DMS79 treated with DMSO at 0.1 percent for 48 hours (cell line): Measurements from ENCODE around the gene SIPA1L2.
"Not testable (repeated sequence)": the region's sequence is repeated elsewhere in the genome, so short reads cannot be mapped to it uniquely, and the experiment has no call there.

Source experiments
- DNase-seq: peaks from one replicate; lab custom pipeline; 2025; lab: John Stamatoyannopoulos, UW

SIPA1L2 gene

GRCh38 chr1:232613752-232614381 is 16.1 kb downstream of the SIPA1L2 start:
- peak; percentile 40 for DNase-seq

GRCh38 chr1:232612836-232613235 is 17.1 kb downstream of the SIPA1L2 start:
- not testable (repeated sequence) for DNase-seq

DNA sequence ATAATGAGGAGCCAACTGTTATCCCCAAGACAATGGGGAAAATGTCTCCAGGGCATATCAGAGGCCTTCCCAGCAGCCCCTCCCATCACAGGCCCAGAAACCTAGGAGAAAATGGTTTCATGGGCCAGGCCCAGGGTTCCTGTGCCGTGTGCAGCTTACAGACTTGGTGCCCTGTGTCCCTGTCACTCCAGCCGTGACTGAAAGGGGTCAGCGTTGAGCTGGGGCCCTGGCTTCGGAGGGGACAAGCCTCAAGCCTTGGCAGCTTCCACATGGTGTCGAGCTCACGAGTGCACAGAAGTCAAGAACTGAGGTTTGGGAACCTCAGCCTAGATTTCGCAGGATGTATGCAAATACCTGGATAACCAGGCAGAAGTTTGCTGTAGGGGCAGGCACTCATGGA is 18.1 kb downstream of the SIPA1L2 start:
- no peak for DNase-seq

DNA sequence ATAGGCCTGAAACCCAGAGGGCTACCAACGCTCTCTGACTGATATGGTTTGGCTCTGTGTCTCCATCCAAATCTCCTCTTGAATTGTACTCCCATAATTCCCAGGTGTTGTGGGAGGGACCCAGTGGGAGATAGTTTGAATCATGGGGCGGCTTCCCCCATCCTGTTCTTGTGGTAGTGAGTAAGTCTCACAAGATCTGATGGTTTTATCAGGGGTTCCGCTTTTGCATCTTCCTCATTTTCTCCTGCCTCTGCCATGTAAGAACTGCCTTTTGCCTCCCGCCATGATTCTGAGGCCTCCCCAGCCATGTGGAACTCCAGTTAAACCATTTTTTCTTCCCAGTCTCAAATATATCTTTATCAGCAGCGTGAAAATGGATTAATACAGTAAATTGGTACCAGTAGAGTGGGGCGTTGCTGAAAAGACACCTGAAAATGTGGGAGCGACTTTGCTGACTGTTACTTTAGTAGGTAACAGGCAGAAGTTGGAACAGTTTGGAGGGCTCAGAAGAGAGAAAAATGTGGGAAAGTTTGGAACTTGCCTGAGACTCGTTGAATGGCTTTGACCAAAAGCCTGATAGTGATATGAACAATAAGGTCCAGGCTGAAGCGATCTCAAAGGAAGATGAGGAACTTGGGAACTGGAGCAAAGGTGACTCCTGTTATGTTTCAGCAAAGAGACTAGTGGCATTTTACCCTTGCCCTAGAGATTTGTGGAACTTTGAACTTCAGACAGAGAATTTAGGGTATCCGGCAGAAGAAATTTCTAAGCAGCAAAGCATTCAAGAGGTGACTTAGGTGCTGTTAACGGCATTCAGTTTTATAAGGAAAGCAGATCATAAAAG is 18.8 kb downstream of the SIPA1L2 start:
- DNase-seq = not testable (repeated sequence)

- no peak for DNase-seq
Measured at GRCh38 chr1:232610192-232610901, 19.6 kb downstream of the SIPA1L2 start.

DNA sequence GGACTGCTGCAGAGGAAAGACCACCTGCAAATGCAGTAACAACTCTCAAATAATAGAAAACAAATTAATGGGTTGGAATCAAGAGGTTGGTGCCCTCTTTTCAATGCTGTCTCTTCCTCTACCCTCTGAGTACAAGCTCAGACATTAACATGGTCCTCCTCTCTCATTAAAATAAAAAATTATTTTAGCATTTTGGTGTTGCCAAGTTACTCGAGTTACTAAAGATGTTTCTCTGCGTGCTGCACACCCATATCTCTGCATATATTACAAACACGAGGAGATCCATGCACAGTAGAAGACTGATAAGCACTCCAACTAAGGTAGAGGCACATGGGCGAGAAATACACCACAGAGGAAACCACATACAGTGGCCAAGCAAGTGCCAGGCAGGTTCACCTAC is 21.5 kb downstream of the SIPA1L2 start:
- no peak for DNase-seq

GRCh38 chr1:232602622-232603021 is 27.3 kb downstream of the SIPA1L2 start:
- no peak for DNase-seq

DNA sequence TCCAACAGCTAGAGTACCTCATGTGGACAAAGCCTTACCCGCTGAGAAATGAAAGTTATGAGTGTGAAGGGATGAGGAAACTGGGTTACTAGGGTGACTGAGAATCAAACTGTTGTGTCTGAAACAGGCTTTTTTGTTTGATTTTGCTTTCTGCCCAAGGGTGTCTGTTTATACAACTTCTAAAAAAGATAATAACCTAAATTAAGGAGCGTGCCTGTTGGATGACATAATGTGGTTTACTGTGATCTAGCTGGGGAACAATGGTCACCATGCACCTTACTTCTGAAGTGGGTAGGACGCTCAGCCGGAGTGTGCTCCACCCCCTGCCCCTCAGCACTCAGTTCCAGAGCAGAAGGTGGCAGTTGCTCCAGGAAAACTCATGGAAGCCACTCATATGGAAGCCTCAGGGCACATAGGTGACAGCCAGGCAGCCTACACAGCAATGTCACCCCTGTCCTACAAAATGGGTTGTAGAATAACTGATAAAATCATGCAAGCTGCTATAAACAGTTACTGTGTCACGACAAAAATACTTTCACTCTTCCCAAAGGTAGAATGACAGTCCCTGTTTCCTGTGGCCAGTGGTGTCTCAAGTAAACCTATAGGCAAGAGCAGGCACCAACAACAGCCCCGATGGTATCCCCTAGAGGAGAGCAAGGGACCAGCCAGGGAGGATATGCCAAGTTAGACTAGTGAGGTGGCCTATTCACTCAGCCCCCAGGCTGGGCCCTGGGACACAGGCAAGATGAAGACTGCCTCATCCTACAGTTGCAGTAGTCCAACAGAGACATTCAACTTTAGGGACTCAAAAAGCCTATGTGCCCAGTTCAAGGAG is 29.3 kb downstream of the SIPA1L2 start:
- DNase-seq = no peak

- peak; percentile 16 for DNase-seq
Measured at GRCh38 chr1:232599178-232600041, 30.5 kb downstream of the SIPA1L2 start.

DNA sequence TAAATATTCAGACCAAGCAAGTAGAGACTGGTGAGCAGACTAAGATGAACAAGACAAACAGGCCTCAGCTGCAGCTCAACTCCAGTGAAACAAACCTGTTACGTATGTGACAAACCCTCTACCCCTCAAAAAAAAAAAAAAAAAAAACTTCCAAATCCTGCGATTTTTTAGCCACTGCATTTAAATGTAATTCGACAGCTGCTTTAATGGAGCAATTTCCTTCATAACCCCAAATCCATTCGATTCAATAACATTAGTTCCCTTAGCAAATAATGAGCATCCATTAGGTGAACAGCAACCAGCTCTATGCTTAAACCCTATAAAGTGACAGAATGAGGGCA is 31.1 kb downstream of the SIPA1L2 start:
- no peak for DNase-seq

DNA sequence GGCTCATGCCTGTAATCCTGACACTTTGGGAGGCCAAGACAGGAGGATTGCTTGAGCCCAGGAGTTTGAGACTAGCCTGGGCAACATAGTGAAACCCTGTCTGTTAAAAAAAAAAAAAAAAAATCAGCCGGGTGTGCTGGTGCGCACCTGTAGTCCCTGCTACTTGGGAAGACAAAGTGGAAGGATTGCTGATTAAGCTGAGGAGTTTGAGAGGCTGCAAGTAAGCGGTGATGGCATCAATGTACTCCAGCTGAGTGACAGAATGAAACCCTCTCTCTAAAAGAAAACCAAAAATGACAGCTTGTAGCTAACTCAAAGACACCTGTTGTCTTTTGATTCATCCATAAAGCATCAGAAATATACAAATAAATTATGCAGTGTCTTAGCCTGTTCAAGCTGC is 31.8 kb downstream of the SIPA1L2 start:
- DNase-seq = no peak

DNA sequence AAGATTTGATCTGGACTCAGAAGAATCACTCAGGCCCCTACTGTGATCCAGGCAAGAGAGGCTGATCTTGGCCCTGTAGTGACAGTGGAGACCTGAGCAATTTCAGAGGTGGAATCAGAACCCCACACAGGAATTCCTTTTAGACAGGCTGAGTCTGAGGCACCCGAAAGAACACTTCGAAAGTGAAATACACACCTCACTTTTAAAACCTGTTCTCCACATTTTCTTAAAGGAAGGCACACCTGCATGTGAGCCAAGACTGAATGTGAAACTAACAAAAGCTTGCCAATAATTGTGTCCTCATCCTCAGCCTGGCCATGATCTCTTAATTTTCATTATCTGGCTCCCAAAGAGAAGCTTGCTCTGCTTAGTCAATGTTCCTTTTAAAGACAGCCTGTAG is 32.2 kb downstream of the SIPA1L2 start:
- DNase-seq = no peak

DNA sequence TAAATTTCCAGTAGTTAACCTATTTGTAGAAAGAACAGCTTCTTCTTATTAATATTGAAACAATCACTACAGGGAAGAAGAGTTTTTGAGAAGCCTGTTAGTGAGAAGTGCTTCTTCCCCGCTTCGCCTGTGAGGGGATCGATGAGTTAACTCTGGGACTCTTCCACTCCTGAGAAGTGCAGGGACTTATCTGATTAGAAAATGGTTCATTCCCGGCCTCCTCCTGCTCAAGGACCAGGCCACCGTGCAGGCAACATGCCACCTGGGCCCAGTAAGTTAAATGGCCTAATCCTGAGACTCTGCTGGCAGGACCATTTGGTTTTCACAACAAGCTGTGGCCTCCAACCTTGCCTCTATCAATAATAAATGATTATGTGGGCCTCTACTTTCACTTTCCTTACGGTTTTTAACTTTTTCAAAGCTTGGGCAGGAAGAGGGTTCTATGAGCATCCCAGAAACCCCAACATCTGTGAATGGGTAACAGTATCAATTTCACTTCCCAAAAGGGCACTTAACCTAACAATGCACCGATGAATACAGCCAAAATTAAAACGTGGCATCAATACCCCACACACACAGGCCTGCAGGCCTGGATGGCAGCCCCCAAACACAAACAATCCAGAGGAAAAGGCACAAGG is 33.1 kb downstream of the SIPA1L2 start:
- no peak for DNase-seq

GRCh38 chr1:232594768-232595698 is 34.9 kb downstream of the SIPA1L2 start:
- DNase-seq = no peak

GRCh38 chr1:232593717-232594502 is 36.0 kb downstream of the SIPA1L2 start:
- DNase-seq = no peak

DNA sequence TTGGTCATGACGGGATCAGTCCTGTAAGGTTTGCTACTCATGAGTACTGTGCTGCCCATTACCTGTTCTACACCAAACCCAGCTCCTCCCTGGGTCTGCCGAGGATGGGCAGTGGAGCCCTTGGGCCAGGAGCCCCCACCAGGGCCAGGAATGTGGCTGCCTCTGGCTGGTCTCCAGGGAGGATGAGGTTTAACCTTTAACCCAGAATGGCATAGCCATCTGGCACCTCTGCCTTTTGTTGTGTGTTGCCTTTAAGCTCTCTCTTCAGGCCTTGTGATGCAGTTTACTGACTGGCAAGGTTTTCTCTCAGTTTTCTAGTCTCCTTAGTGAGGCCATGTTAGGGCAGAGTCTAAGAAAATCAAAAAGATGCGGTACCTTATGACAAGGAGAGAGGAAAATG is 38.6 kb downstream of the SIPA1L2 start:
- no peak for DNase-seq

GRCh38 chr1:232590744-232591082 is 39.2 kb downstream of the SIPA1L2 start:
- no peak for DNase-seq

- no peak for DNase-seq
Measured at GRCh38 chr1:232589812-232590743, 39.9 kb downstream of the SIPA1L2 start.
